Thyroid gland (tissue), 4 donors: ENCODE data around the gene ESPN.

Experiments
- POLR2A ChIP-seq, 2 donors: fragments of 450-650 bp; IDR thresholded peaks; one replicate each; pipeline ENCODE4 v1.6.1; 2017; ENCODE audit warnings: antibody characterized with exemption in 2 of 2, mild to moderate bottlenecking in 2 of 2, moderate library complexity in 1 of 2
- TF ChIP-seq, protein P1 (sequence below), 6 experiments: fragments of 200-600 bp in 3 of 6; fragments of 450-650 bp in 3 of 6; sonication (generic) in 3 of 6; IDR thresholded peaks; one replicate each; pipeline ENCODE4 v1.5.1; 2016 to 2019; ENCODE audit warnings: antibody characterized with exemption in 6 of 6, mild to moderate bottlenecking in 2 of 6, inconsistent platforms in 1 of 6, moderate library complexity in 1 of 6

DNA sequence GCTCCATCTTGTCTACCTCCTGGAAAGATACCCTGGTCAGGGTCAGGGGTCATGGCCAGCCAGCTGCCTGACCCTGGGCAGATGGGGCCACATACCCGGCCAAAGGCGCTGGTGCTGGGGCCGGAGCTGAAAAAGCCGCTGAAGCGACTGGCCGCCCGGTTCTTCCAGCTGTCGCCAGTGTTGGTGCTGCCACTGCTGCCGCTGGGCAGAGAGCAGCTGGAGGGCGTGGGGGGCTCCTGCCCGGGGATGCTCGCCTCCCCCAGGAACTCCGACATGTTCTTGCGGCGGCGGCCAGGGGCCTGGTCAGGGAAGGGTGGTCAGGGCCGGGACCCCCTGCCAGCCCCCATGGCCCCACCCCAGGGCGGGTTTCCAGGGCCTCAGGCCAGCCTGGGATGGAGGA, 48.6 kb downstream of the ESPN start:
- TF ChIP-seq, protein P1, sequence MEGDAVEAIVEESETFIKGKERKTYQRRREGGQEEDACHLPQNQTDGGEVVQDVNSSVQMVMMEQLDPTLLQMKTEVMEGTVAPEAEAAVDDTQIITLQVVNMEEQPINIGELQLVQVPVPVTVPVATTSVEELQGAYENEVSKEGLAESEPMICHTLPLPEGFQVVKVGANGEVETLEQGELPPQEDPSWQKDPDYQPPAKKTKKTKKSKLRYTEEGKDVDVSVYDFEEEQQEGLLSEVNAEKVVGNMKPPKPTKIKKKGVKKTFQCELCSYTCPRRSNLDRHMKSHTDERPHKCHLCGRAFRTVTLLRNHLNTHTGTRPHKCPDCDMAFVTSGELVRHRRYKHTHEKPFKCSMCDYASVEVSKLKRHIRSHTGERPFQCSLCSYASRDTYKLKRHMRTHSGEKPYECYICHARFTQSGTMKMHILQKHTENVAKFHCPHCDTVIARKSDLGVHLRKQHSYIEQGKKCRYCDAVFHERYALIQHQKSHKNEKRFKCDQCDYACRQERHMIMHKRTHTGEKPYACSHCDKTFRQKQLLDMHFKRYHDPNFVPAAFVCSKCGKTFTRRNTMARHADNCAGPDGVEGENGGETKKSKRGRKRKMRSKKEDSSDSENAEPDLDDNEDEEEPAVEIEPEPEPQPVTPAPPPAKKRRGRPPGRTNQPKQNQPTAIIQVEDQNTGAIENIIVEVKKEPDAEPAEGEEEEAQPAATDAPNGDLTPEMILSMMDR (IDR thresholded peaks at IDR 0.05): no peak
- no peak for TF ChIP-seq POLR2A (IDR thresholded peaks at IDR 0.05)
